H9 (cell line): ENCODE results near the gene UTS2B. TPM values are rescaled to one million over a fixed set of nuclear protein-coding genes. Genes with fewer than 3 reads are reported as not detected.
A peak's percentile ranks its signal among the peaks of the same experiment; 100 is the strongest.

ENCODE experiments used
- DNase-seq: peaks from one replicate; pipeline ENCODE4 v3.0.0-alpha.2; 2017
- H2AFZ ChIP-seq: one replicate; pipeline ENCODE4 v1.6.1; 2013; ENCODE audit warnings: mild to moderate bottlenecking, low read length, control low read depth, moderate library complexity
- H2AK5ac ChIP-seq: 2 replicates; pipeline ENCODE4 v1.6.1; 2013; ENCODE audit warnings: low read length, control low read depth, mixed read lengths; ENCODE audit not compliant: insufficient read length
- H2BK120ac ChIP-seq: one replicate; pipeline ENCODE4 v1.6.1; 2013; ENCODE audit warnings: low read depth, mild to moderate bottlenecking, low read length, control low read depth, inconsistent platforms; ENCODE audit not compliant: poor library complexity, severe bottlenecking
- H2BK12ac ChIP-seq: 2 replicates; pipeline ENCODE4 v1.6.1; 2013; ENCODE audit warnings: low read length, control low read depth, mixed read lengths, low read depth; ENCODE audit not compliant: insufficient read length
- H2BK15ac ChIP-seq: 2 replicates; pipeline ENCODE4 v1.6.1; 2013; ENCODE audit warnings: low read depth, low read length, control low read depth
- H2BK20ac ChIP-seq: one replicate; pipeline ENCODE4 v1.6.1; 2013; ENCODE audit warnings: low read depth, mild to moderate bottlenecking, low read length, control low read depth, inconsistent platforms; ENCODE audit not compliant: poor library complexity, severe bottlenecking
- H2BK5ac ChIP-seq: 2 replicates; pipeline ENCODE4 v1.6.1; 2013; ENCODE audit warnings: low read length, control low read depth, mixed read lengths; ENCODE audit not compliant: insufficient read length
- H3K14ac ChIP-seq: 2 replicates; pipeline ENCODE4 v1.6.1; 2013; ENCODE audit warnings: low read length, control low read depth; ENCODE audit not compliant: insufficient read depth
- H3K18ac ChIP-seq: 2 replicates; pipeline ENCODE4 v1.6.1; 2013; ENCODE audit warnings: low read depth, mild to moderate bottlenecking, mixed read lengths, low read length, control low read depth; ENCODE audit not compliant: insufficient read length
- H3K23ac ChIP-seq: 2 replicates; pipeline ENCODE4 v1.6.1; 2013; ENCODE audit warnings: low read length, control low read depth, mixed read lengths, low read depth; ENCODE audit not compliant: insufficient read length
- H3K23me2 ChIP-seq: 2 replicates; pipeline ENCODE4 v1.6.1; 2013; ENCODE audit warnings: low read depth, mild to moderate bottlenecking, mixed read lengths, low read length, control low read depth; ENCODE audit not compliant: insufficient read length, poor library complexity, severe bottlenecking
- H3K27ac ChIP-seq: 2 replicates; pipeline ENCODE4 v1.5.1; 2013; ENCODE audit warnings: low read length, control low read depth, mixed read lengths, low read depth; ENCODE audit not compliant: insufficient read length
- H3K27me3 ChIP-seq: 2 replicates; pipeline ENCODE4 v1.6.1; 2013; ENCODE audit warnings: low read length, control low read depth, inconsistent platforms; ENCODE audit not compliant: insufficient read depth
- H3K4ac ChIP-seq: 2 replicates; pipeline ENCODE4 v1.6.1; 2013; ENCODE audit warnings: low read depth, mild to moderate bottlenecking, control low read depth, inconsistent platforms, low read length, moderate library complexity
- H3K4me1 ChIP-seq: 2 replicates; pipeline ENCODE4 v1.6.1; 2013; ENCODE audit warnings: low read length, control low read depth, inconsistent platforms; ENCODE audit not compliant: insufficient read depth
- H3K4me2 ChIP-seq: 2 replicates; pipeline ENCODE4 v1.6.1; 2013; ENCODE audit warnings: low read length, control low read depth, mixed read lengths; ENCODE audit not compliant: insufficient read length, insufficient read depth
- H3K56ac ChIP-seq: 2 replicates; pipeline ENCODE4 v1.6.1; 2013; ENCODE audit warnings: low read depth, mild to moderate bottlenecking, mixed read lengths, low read length, control low read depth; ENCODE audit not compliant: insufficient read length
- H3K79me1 ChIP-seq: 2 replicates; pipeline ENCODE4 v1.6.1; 2013; ENCODE audit warnings: low read depth, mild to moderate bottlenecking, moderate library complexity, low read length, control low read depth, inconsistent platforms; ENCODE audit not compliant: insufficient read depth, poor library complexity, severe bottlenecking
- H3K79me2 ChIP-seq: 2 replicates; pipeline ENCODE4 v1.6.1; 2013; ENCODE audit warnings: low read length, control low read depth, inconsistent platforms; ENCODE audit not compliant: insufficient read depth
- H3K9ac ChIP-seq: 2 replicates; pipeline ENCODE4 v1.6.1; 2013; ENCODE audit warnings: low read length, control low read depth, mixed read lengths; ENCODE audit not compliant: insufficient read length; ENCODE audit errors: extremely low read depth
- H3K9me3 ChIP-seq: one replicate; pipeline ENCODE4 v1.6.1; 2013; ENCODE audit warnings: low read depth, low read length, inconsistent platforms; ENCODE audit not compliant: control insufficient read depth
- H3T11ph ChIP-seq: one replicate; pipeline ENCODE4 v1.6.1; 2013; ENCODE audit warnings: mild to moderate bottlenecking, low read length, control low read depth, inconsistent platforms
- H4K20me1 ChIP-seq: one replicate; pipeline ENCODE4 v1.6.1; 2013; ENCODE audit not compliant: control insufficient read depth, insufficient read length, insufficient read depth
- H4K5ac ChIP-seq: 2 replicates; pipeline ENCODE4 v1.6.1; 2013; ENCODE audit warnings: low read depth, mild to moderate bottlenecking, mixed read lengths, low read length, control low read depth; ENCODE audit not compliant: insufficient read length
- H4K8ac ChIP-seq: replicated peaks from 2 replicates; pipeline ENCODE4 v1.6.1; 2013; ENCODE audit warnings: low read length, control low read depth, mixed read lengths, low read depth; ENCODE audit not compliant: insufficient read length
- H4K91ac ChIP-seq: 2 replicates; pipeline ENCODE4 v1.6.1; 2013; ENCODE audit warnings: low read depth, mild to moderate bottlenecking, moderate library complexity, mixed read lengths, low read length, control low read depth; ENCODE audit not compliant: insufficient read length
- H3K27ac Mint-ChIP-seq, 3 experiments: 2 replicates in 2 of 3; 3 replicates in 1 of 3; pipeline ENCODE4 v1.8.0; 2020 to 2021; ENCODE audit warnings: mixed read lengths in 3 of 3, mild to moderate bottlenecking in 1 of 3, moderate library complexity in 1 of 3
- H3K27me3 Mint-ChIP-seq: 2 replicates; pipeline ENCODE4 v1.8.0; 2021; ENCODE audit warnings: low read depth, mild to moderate bottlenecking, moderate library complexity, mixed read lengths
- H3K36me3 Mint-ChIP-seq, 3 experiments: 2 replicates in 2 of 3; 3 replicates in 1 of 3; pipeline ENCODE4 v1.8.0; 2020 to 2021; ENCODE audit warnings: low read depth in 3 of 3, mixed read lengths in 3 of 3; ENCODE audit not compliant: insufficient read depth in 1 of 3
- H3K4me1 Mint-ChIP-seq, 2 experiments: 2 replicates each; pipeline ENCODE4 v1.8.0; 2020; ENCODE audit warnings: mixed read lengths in 2 of 2
- H3K4me3 Mint-ChIP-seq, 2 experiments: 2 replicates in 1 of 2; 3 replicates in 1 of 2; pipeline ENCODE4 v1.8.0; 2020 to 2021; ENCODE audit warnings: mild to moderate bottlenecking in 2 of 2, mixed read lengths in 2 of 2, moderate library complexity in 1 of 2
- H3K9me3 Mint-ChIP-seq, 2 experiments: 2 replicates in 1 of 2; 3 replicates in 1 of 2; pipeline ENCODE4 v1.8.0; 2020; ENCODE audit warnings: mild to moderate bottlenecking in 2 of 2, mixed read lengths in 2 of 2, moderate library complexity in 1 of 2
- WGBS: extraction: QIAGEN DNeasy Blood & Tissue Kit; methylation state at CpG from one replicate; pipeline ENCODE4 v1.1.7; 2013; ENCODE audit warnings: missing lambda C conversion rate, low lambda C conversion rate, mixed read lengths; ENCODE audit not compliant: insufficient read length; ENCODE audit errors: extremely low coverage; 5-methylcytosine and 5-hydroxymethylcytosine counted together
- total RNA-seq: library from RNA; stranded (reverse); gene quantifications from 2 replicates; pipeline ENCODE4 v1.2.1, GENCODE V29; 2021
- TF ChIP-seq, protein P1 (sequence below): fragments of 200-600 bp; sonication (generic); conservative IDR thresholded peaks from 3 replicates; pipeline ENCODE4 v1.8.0; 2021; ENCODE audit warnings: antibody characterized with exemption, mild to moderate bottlenecking

Gene UTS2B
- total RNA-seq, 1 experiment from 2014 or later = 0.09 TPM

DNA sequence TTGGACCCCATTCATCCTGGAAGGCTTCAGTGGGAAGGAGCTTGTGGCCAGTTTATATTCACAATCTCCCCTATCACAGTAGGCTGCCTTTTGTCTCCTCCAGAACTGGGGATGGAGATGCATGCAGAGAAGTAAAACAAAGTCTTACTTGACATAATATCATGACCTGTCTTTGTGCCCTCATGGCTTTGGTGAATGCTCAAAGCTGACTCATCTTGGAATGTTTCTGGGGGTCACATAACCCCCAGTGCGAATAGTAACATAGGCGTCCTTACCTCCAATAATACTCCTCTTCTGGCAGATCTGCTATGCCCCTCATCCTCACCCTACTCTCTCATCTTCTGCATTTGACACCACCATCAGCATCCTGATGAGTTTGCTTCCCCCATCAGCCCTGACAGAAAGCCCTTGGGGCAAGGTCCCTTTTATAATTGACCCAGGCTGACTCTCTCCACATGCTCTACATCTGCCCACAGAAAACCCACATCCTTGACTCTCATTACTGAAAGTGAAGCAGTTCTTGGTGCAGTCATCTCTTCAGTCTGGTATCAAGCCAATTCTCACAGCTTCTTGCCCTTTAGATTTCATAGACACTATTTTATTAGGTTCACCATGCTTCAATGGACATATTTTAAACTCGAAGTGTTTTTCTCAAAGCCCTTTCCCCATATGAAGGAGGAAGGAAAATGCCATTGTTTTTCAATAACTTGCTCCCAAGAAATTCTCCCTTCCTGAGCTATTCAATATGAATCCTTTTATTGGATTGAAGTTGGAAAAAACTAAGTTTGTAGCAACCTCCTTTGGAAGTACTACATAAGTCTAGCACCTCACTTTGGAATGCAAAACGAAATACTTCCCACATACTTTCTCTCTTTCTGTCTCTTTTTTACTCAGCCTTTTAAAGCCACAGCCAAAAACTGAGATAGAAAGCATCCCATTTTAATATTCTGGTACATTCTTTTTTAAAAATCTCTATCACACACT, 94.7 kb downstream of the UTS2B start:
- no peak for DNase-seq
- Histone ChIP-seq H2AK5ac (no peak overlapping the region), H4K8ac (no peak overlapping the region), H3K23me2 (no peaks in the 10 kb centered on the region), H3K79me2 (no peaks in the 10 kb centered on the region), H3K9ac (no peak overlapping the region), H2BK20ac (no peak overlapping the region), H3K27me3 (no peaks in the 10 kb centered on the region), H4K5ac (no peak overlapping the region), H3K14ac (no peak overlapping the region), H3K56ac (no peak overlapping the region), H3K9me3 (no peaks in the 10 kb centered on the region), H2BK15ac (no peak overlapping the region), H2AFZ (no peak overlapping the region), H3K79me1 (no peaks in the 10 kb centered on the region), H4K20me1 (no peaks in the 10 kb centered on the region), H3K4me2 (no peak overlapping the region), H2BK12ac (no peak overlapping the region), H3K4me1 (no peaks in the 10 kb centered on the region; the same call in 1 of the 2 replicates), H3K27ac (no peak overlapping the region), H3K4ac (no peak overlapping the region), H3K23ac (no peak overlapping the region), H3T11ph (no peak overlapping the region), H3K18ac (no peak overlapping the region), H4K91ac (no peak overlapping the region), H2BK5ac (no peak overlapping the region), H2BK120ac (no peak overlapping the region)
- Mint-ChIP-seq H3K27ac (peak overlapping the region in 1 of 3 experiments; percentile 62; a peak in 1 of 7 replicates), H3K27me3 (no peaks in the 10 kb centered on the region), H3K4me1 (peaks cover 50 to 57% of the 10 kb centered on the region in 2 experiments), H3K36me3 (no peaks in the 10 kb centered on the region), H3K9me3 (no peaks in the 10 kb centered on the region), H3K4me3 (no peak overlapping the region)
- WGBS = no CpG with 5 or more reads among the region's 4 CpGs
- TF ChIP-seq, protein P1, sequence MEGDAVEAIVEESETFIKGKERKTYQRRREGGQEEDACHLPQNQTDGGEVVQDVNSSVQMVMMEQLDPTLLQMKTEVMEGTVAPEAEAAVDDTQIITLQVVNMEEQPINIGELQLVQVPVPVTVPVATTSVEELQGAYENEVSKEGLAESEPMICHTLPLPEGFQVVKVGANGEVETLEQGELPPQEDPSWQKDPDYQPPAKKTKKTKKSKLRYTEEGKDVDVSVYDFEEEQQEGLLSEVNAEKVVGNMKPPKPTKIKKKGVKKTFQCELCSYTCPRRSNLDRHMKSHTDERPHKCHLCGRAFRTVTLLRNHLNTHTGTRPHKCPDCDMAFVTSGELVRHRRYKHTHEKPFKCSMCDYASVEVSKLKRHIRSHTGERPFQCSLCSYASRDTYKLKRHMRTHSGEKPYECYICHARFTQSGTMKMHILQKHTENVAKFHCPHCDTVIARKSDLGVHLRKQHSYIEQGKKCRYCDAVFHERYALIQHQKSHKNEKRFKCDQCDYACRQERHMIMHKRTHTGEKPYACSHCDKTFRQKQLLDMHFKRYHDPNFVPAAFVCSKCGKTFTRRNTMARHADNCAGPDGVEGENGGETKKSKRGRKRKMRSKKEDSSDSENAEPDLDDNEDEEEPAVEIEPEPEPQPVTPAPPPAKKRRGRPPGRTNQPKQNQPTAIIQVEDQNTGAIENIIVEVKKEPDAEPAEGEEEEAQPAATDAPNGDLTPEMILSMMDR = no peak
